ENCODE measurements around the gene CKAP2L.

Gene CKAP2L

GRCh38 chr2:112758711-112759110 is 5.7 kb downstream of the CKAP2L start:
- no peak for DNase-seq

GRCh38 chr2:112757265-112757664 is 7.1 kb downstream of the CKAP2L start:
- DNase-seq = no peak

GRCh38 chr2:112756207-112756606 is 8.2 kb downstream of the CKAP2L start:
- no peak for DNase-seq

- DNase-seq = no peak
Observed at GRCh38 chr2:112755444-112755843, 9.0 kb downstream of the CKAP2L start.

GRCh38 chr2:112754564-112754963 is 9.8 kb downstream of the CKAP2L start:
- DNase-seq = no peak

GRCh38 chr2:112752667-112753066 is 11.7 kb downstream of the CKAP2L start:
- DNase-seq = no peak

GRCh38 chr2:112751451-112752197 is 12.8 kb downstream of the CKAP2L start:
- no peak for DNase-seq

GRCh38 chr2:112750560-112750843 is 13.9 kb downstream of the CKAP2L start:
- no peak for DNase-seq

GRCh38 chr2:112749755-112750559 is 14.5 kb downstream of the CKAP2L start:
- peak; percentile 46 for DNase-seq

- DNase-seq = no peak
Observed at GRCh38 chr2:112740527-112740926, 23.9 kb downstream of the CKAP2L start.

- no peak for DNase-seq
Observed at GRCh38 chr2:112737542-112738232, 26.7 kb downstream of the CKAP2L start.

- DNase-seq = no peak
Observed at GRCh38 chr2:112733871-112734270, 30.5 kb downstream of the CKAP2L start.

GRCh38 chr2:112733456-112733855 is 31.0 kb downstream of the CKAP2L start:
- DNase-seq = no peak

- DNase-seq = no peak
Observed at GRCh38 chr2:112731479-112731878, 32.9 kb downstream of the CKAP2L start.

- DNase-seq = no peak
Observed at GRCh38 chr2:112730791-112731190, 33.6 kb downstream of the CKAP2L start.

- DNase-seq = no peak
Observed at GRCh38 chr2:112730216-112730615, 34.2 kb downstream of the CKAP2L start.

GRCh38 chr2:112728378-112729175 is 35.8 kb downstream of the CKAP2L start:
- no peak for DNase-seq

- no peak for DNase-seq
Observed at GRCh38 chr2:112728029-112728362, 36.4 kb downstream of the CKAP2L start.

GRCh38 chr2:112727276-112728028 is 37.0 kb downstream of the CKAP2L start:
- DNase-seq = no peak

GRCh38 chr2:112726487-112727190 is 37.8 kb downstream of the CKAP2L start:
- peak; percentile 82 for DNase-seq

GRCh38 chr2:112725545-112726457 is 38.6 kb downstream of the CKAP2L start:
- no peak for DNase-seq
